NCI-H526 treated with DMSO at 0.1 percent for 48 hours (cell line): ENCODE measurements around the gene TTC7B.

Experiments
- DNase-seq: peaks from one replicate; lab custom pipeline; 2025; lab: John Stamatoyannopoulos, UW

The TTC7B gene

GRCh38 chr14:90741682-90741946 is 74.6 kb downstream of the TTC7B start:
- DNase-seq: no peak

- DNase-seq: no peak
These were observed 75.1 kb downstream of the TTC7B start for GRCh38 chr14:90740946-90741681.

- no peak for DNase-seq
These were observed 76.1 kb downstream of the TTC7B start for GRCh38 chr14:90740081-90740480.

- DNase-seq: no peak
These were observed 76.7 kb downstream of the TTC7B start for GRCh38 chr14:90739318-90740068.

GRCh38 chr14:90733139-90733808 is 83.0 kb downstream of the TTC7B start:
- no peak for DNase-seq

- DNase-seq: no peak
These were observed 83.5 kb downstream of the TTC7B start for GRCh38 chr14:90732718-90733117.

GRCh38 chr14:90732139-90732538 is 84.1 kb downstream of the TTC7B start:
- DNase-seq: no peak

GRCh38 chr14:90731487-90731886 is 84.7 kb downstream of the TTC7B start:
- DNase-seq: no peak

- DNase-seq: no peak
These were observed 85.9 kb downstream of the TTC7B start for GRCh38 chr14:90730206-90730766.

GRCh38 chr14:90728951-90729350 is 87.3 kb downstream of the TTC7B start:
- no peak for DNase-seq

- no peak for DNase-seq
These were observed 89.1 kb downstream of the TTC7B start for GRCh38 chr14:90727082-90727481.

GRCh38 chr14:90726656-90727055 is 89.6 kb downstream of the TTC7B start:
- no peak for DNase-seq

- no peak for DNase-seq
These were observed 91.4 kb downstream of the TTC7B start for GRCh38 chr14:90724866-90725265.

- DNase-seq: no peak
These were observed 93.6 kb downstream of the TTC7B start for GRCh38 chr14:90722590-90722989.

- DNase-seq: no peak
These were observed 94.5 kb downstream of the TTC7B start for GRCh38 chr14:90721619-90722305.

GRCh38 chr14:90720832-90721231 is 95.4 kb downstream of the TTC7B start:
- no peak for DNase-seq

- DNase-seq: no peak
These were observed 95.9 kb downstream of the TTC7B start for GRCh38 chr14:90720336-90720735.

- no peak for DNase-seq
These were observed 98.3 kb downstream of the TTC7B start for GRCh38 chr14:90717916-90718315.

GRCh38 chr14:90715993-90716392 is 100.2 kb downstream of the TTC7B start:
- DNase-seq: no peak

- no peak for DNase-seq
These were observed 100.7 kb downstream of the TTC7B start for GRCh38 chr14:90715495-90715894.

- DNase-seq: no peak
These were observed 101.4 kb downstream of the TTC7B start for GRCh38 chr14:90714811-90715210.

GRCh38 chr14:90704738-90705392 is 111.4 kb downstream of the TTC7B start:
- no peak for DNase-seq
